ENCODE results near the gene HIVEP3.

The HIVEP3 gene

GRCh38 chr1:41730806-41731205 is 187.9 kb downstream of the HIVEP3 start:
- no peak for DNase-seq (ENCODE audit: low read depth)

- no peak for DNase-seq (ENCODE audit: low read depth)
Measured at GRCh38 chr1:41728403-41729202, 190.1 kb downstream of the HIVEP3 start.

- no peak for DNase-seq (ENCODE audit: low read depth)
Measured at GRCh38 chr1:41727749-41728115, 191.0 kb downstream of the HIVEP3 start.

- DNase-seq (ENCODE audit: low read depth), result no peak
Measured at GRCh38 chr1:41726899-41727748, 191.6 kb downstream of the HIVEP3 start.

- DNase-seq (ENCODE audit: low read depth), result no peak
Measured at GRCh38 chr1:41726292-41726691, 192.4 kb downstream of the HIVEP3 start.

GRCh38 chr1:41724926-41725325 is 193.8 kb downstream of the HIVEP3 start:
- DNase-seq (ENCODE audit: low read depth), result no peak

- DNase-seq (ENCODE audit: low read depth), result no peak
Measured at GRCh38 chr1:41724248-41724647, 194.5 kb downstream of the HIVEP3 start.

- no peak for DNase-seq (ENCODE audit: low read depth)
Measured at GRCh38 chr1:41723786-41724185, 194.9 kb downstream of the HIVEP3 start.

GRCh38 chr1:41722184-41722583 is 196.5 kb downstream of the HIVEP3 start:
- DNase-seq (ENCODE audit: low read depth), result no peak

- no peak for DNase-seq (ENCODE audit: low read depth)
Measured at GRCh38 chr1:41720861-41721410, 197.8 kb downstream of the HIVEP3 start.

GRCh38 chr1:41719590-41719989 is 199.1 kb downstream of the HIVEP3 start:
- no peak for DNase-seq (ENCODE audit: low read depth)

GRCh38 chr1:41719128-41719527 is 199.6 kb downstream of the HIVEP3 start:
- no peak for DNase-seq (ENCODE audit: low read depth)

GRCh38 chr1:41718497-41718896 is 200.2 kb downstream of the HIVEP3 start:
- DNase-seq (ENCODE audit: low read depth), result no peak

GRCh38 chr1:41716188-41717130 is 202.3 kb downstream of the HIVEP3 start:
- DNase-seq (ENCODE audit: low read depth), result no peak

- no peak for DNase-seq (ENCODE audit: low read depth)
Measured at GRCh38 chr1:41715441-41716095, 203.2 kb downstream of the HIVEP3 start.

GRCh38 chr1:41714638-41715389 is 203.9 kb downstream of the HIVEP3 start:
- no peak for DNase-seq (ENCODE audit: low read depth)

- DNase-seq (ENCODE audit: low read depth), result peak; percentile 44
Measured at GRCh38 chr1:41713557-41714327, 205.0 kb downstream of the HIVEP3 start.

- DNase-seq (ENCODE audit: low read depth), result no peak
Measured at GRCh38 chr1:41713141-41713540, 205.6 kb downstream of the HIVEP3 start.

- DNase-seq (ENCODE audit: low read depth), result no peak
Measured at GRCh38 chr1:41712695-41713094, 206.0 kb downstream of the HIVEP3 start.

GRCh38 chr1:41712081-41712480 is 206.6 kb downstream of the HIVEP3 start:
- no peak for DNase-seq (ENCODE audit: low read depth)
